HCT116 (cell line): ENCODE results near the gene ARSB. TPM values are rescaled to one million over a fixed set of nuclear protein-coding genes. Genes with fewer than 3 reads are reported as not detected.

Experiments used
- ATAC-seq: fragments of 200-7000 bp; cut with Tn5 transposase; 2 replicates; pipeline ENCODE4 v1.9.1; 2020; ENCODE audit warnings: mild to moderate bottlenecking, moderate library complexity
- BruUV-seq: library from RNA; stranded (reverse); fragments of 400-500 nt; replicated peaks from 2 replicates; lab custom pipeline; 2021; lab: Mats Ljungman, UMichigan
- CTCF ChIA-PET: fragments of 300-600 bp; sonication (Branson Sonifier 250); formaldehyde crosslinking; loops from one replicate; lab custom pipeline; 2021; ENCODE audit warnings: antibody characterized with exemption; lab: Charles Lee
- POLR2A ChIA-PET: fragments of 300-600, 350-600 bp; sonication (Branson Sonifier 250); formaldehyde crosslinking; loops from one replicate; lab custom pipeline; 2021; ENCODE audit warnings: antibody characterized with exemption; lab: Charles Lee
- RAD21 ChIA-PET, 2 experiments: fragments of 300-600 bp; sonication (Branson Sonifier 250); formaldehyde crosslinking; loops; one replicate each; lab custom pipeline; 2023; ENCODE audit warnings: low total read pairs in 2 of 2; ENCODE audit not compliant: uncharacterized antibody in 2 of 2, unreplicated experiment in 2 of 2, low non-redundant PET in 1 of 2; lab: Charles Lee
- DNase-seq: peaks from one replicate; pipeline ENCODE4 v3.0.0-alpha.2; 2010; ENCODE audit warnings: low read depth, low spot score
- H2AFZ ChIP-seq: fragments of 200-600 bp; shearing (Covaris generic), sonication (generic); 2 replicates; pipeline ENCODE4 v1.6.1; 2017; ENCODE audit warnings: low read depth, mixed run types, mixed read lengths, antibody characterized with exemption, low read length; ENCODE audit not compliant: poor library complexity, severe bottlenecking
- H3K27ac ChIP-seq: 2 replicates; pipeline ENCODE4 v1.5.1; 2012; ENCODE audit warnings: low read depth, low read length
- H3K27me3 ChIP-seq: fragments of 200-600 bp; sonication (generic); 2 replicates; pipeline ENCODE4 v1.6.1; 2016; ENCODE audit warnings: mixed run types, low read length, mixed read lengths; ENCODE audit not compliant: insufficient read depth
- H3K36me3 ChIP-seq, 2 experiments: fragments of 200-500 bp in 1 of 2; fragments of 200-600 bp in 1 of 2; sonication (Bioruptor generic) in 1 of 2; sonication (generic) in 1 of 2; 2 replicates each; pipeline versions ENCODE4 v1.5.1 to v1.6.1; 2014 to 2016; ENCODE audit warnings: low read length in 2 of 2, inconsistent platforms in 1 of 2, mixed read lengths in 1 of 2, mixed run types in 1 of 2; ENCODE audit not compliant: insufficient read depth in 2 of 2, control insufficient read depth in 1 of 2
- H3K4me1 ChIP-seq, 2 experiments: fragments of 200-600 bp in 1 of 2; sonication (generic) in 1 of 2; 2 replicates each; pipeline versions ENCODE4 v1.5.1 to v1.6.1; 2012 to 2017; ENCODE audit warnings: low read length in 2 of 2, inconsistent platforms in 1 of 2, mild to moderate bottlenecking in 1 of 2, mixed read lengths in 1 of 2, mixed run types in 1 of 2, moderate library complexity in 1 of 2; ENCODE audit not compliant: insufficient read depth in 2 of 2, control insufficient read depth in 1 of 2
- H3K4me2 ChIP-seq: fragments of 200-600 bp; sonication (generic); 2 replicates; pipeline ENCODE4 v1.6.1; 2017; ENCODE audit warnings: mixed run types, low read length, mixed read lengths
- H3K4me3 ChIP-seq, 2 experiments: fragments of 200-600 bp in 1 of 2; sonication (generic) in 1 of 2; replicated peaks in 1 of 2; 2 replicates each; pipeline ENCODE4 v1.5.1; 2011 to 2016; ENCODE audit warnings: low read length in 2 of 2, control low read depth in 1 of 2, low read depth in 1 of 2, mild to moderate bottlenecking in 1 of 2, mixed read lengths in 1 of 2, mixed run types in 1 of 2
- H3K79me2 ChIP-seq: fragments of 200-600 bp; sonication (generic); 2 replicates; pipeline ENCODE4 v1.6.1; 2017; ENCODE audit warnings: mild to moderate bottlenecking, mixed run types, low read length, moderate library complexity, mixed read lengths; ENCODE audit not compliant: insufficient read depth
- H3K9ac ChIP-seq: fragments of 200-600 bp; sonication (generic); 2 replicates; pipeline ENCODE4 v1.6.1; 2016; ENCODE audit warnings: low read length, mixed read lengths
- H3K9me2 ChIP-seq: fragments of 200-600 bp; sonication (generic), shearing (Covaris generic); 2 replicates; pipeline ENCODE4 v1.6.1; 2017; ENCODE audit warnings: mixed run types, mild to moderate bottlenecking, moderate library complexity; ENCODE audit not compliant: insufficient read depth
- H3K9me3 ChIP-seq, 2 experiments: fragments of 200-500 bp in 1 of 2; fragments of 200-600 bp in 1 of 2; sonication (Bioruptor generic) in 1 of 2; sonication (generic) in 1 of 2; 2 replicates each; pipeline ENCODE4 v1.6.1; 2014 to 2017; ENCODE audit warnings: low read length in 2 of 2, mixed read lengths in 2 of 2, inconsistent platforms in 1 of 2, low read depth in 1 of 2, mild to moderate bottlenecking in 1 of 2, mixed run types in 1 of 2, moderate library complexity in 1 of 2; ENCODE audit not compliant: control insufficient read depth in 1 of 2, insufficient read depth in 1 of 2
- H4K20me1 ChIP-seq: fragments of 200-600 bp; sonication (generic), shearing (Covaris generic); 2 replicates; pipeline ENCODE4 v1.6.1; 2017; ENCODE audit warnings: mixed run types, mild to moderate bottlenecking, moderate library complexity; ENCODE audit not compliant: insufficient read depth
- ATF3 ChIP-seq: IDR thresholded peaks from 2 replicates; pipeline ENCODE4 v1.6.1; 2012
- CBX3 ChIP-seq: IDR thresholded peaks from 2 replicates; pipeline ENCODE4 v1.6.1; 2012; ENCODE audit warnings: low read depth
- EGR1 ChIP-seq: IDR thresholded peaks from 2 replicates; pipeline ENCODE4 v1.6.1; 2012; ENCODE audit warnings: low read depth
- EZH2 ChIP-seq: fragments of 200-600 bp; sonication (generic); IDR thresholded peaks from 2 replicates; pipeline ENCODE4 v1.6.1; 2017; ENCODE audit warnings: antibody characterized with exemption, mixed run types
- EZH2phosphoT487 ChIP-seq: fragments of 200-600 bp; IDR thresholded peaks from 2 replicates; pipeline ENCODE4 v1.6.1; 2018; ENCODE audit warnings: antibody characterized with exemption, borderline replicate concordance
- FOSL1 ChIP-seq: IDR thresholded peaks from 2 replicates; pipeline ENCODE4 v1.6.1; 2012; ENCODE audit warnings: low read depth
- POLR2A ChIP-seq: IDR thresholded peaks from 2 replicates; pipeline ENCODE4 v1.7.0; 2011; ENCODE audit warnings: borderline replicate concordance; ENCODE audit not compliant: insufficient read depth, insufficient read length; ENCODE audit errors: extremely low read depth
- SIN3A ChIP-seq: IDR thresholded peaks from 2 replicates; pipeline ENCODE4 v1.6.1; 2012; ENCODE audit warnings: low read depth
- SP1 ChIP-seq: IDR thresholded peaks from 2 replicates; pipeline ENCODE4 v1.6.1; 2012; ENCODE audit warnings: low read depth
- SRF ChIP-seq: IDR thresholded peaks from 2 replicates; pipeline ENCODE4 v1.6.1; 2012; ENCODE audit warnings: low read depth
- TCF7L2 ChIP-seq: IDR thresholded peaks from 2 replicates; pipeline ENCODE4 v1.7.0; 2011; ENCODE audit warnings: borderline replicate concordance, inconsistent platforms; ENCODE audit not compliant: insufficient read depth, insufficient read length; ENCODE audit errors: extremely low read depth
- intact Hi-C: fragments of 100-400 bp; cut with micrococcal nuclease; formaldehyde crosslinking; loops from 2 replicates; pipeline ENCODE4 v1.10.0; 2022
- total RNA-seq: library from RNA; stranded (reverse); gene quantifications from one replicate; pipeline ENCODE4 v1.2.1, GENCODE V29; 2021; ENCODE audit not compliant: unreplicated experiment
- TF ChIP-seq, protein P1 (sequence below): IDR thresholded peaks from 2 replicates; pipeline ENCODE4 v1.6.1; 2011; ENCODE audit warnings: mild to moderate bottlenecking, low read length, moderate library complexity; ENCODE audit not compliant: insufficient replicate concordance; ENCODE audit errors: extremely low read depth
- TF ChIP-seq, protein P2 (sequence below): IDR thresholded peaks from 2 replicates; pipeline ENCODE4 v1.6.1; 2012; ENCODE audit warnings: low read depth

ARSB gene
- total RNA-seq, 1 experiment from 2014 or later: 4.8 TPM

GRCh38 chr5:78972654-78973428 lies 12.3 kb downstream of the ARSB start:
- H3K4me1 ChIP-seq: no peaks in the 10 kb centered on the region
- H3K4me2 ChIP-seq: no peak overlapping the region
- no peaks in the 10 kb centered on the region for H4K20me1 ChIP-seq
- ChIA-PET RAD21 (no interaction called here), CTCF (no interaction called here), POLR2A (no interaction called here)
- no peak overlapping the region for H3K27ac ChIP-seq
- H3K79me2 ChIP-seq: no peaks in the 10 kb centered on the region
- H2AFZ ChIP-seq: no peak overlapping the region
- intact Hi-C loops: no loop called here
- no peak overlapping the region for H3K4me3 ChIP-seq
- no peak overlapping the region for H3K9ac ChIP-seq
- no peaks in the 10 kb centered on the region for H3K9me3 ChIP-seq
- ATAC-seq: no peak
- no peaks in the 10 kb centered on the region for H3K9me2 ChIP-seq
- TF ChIP-seq, protein P1, sequence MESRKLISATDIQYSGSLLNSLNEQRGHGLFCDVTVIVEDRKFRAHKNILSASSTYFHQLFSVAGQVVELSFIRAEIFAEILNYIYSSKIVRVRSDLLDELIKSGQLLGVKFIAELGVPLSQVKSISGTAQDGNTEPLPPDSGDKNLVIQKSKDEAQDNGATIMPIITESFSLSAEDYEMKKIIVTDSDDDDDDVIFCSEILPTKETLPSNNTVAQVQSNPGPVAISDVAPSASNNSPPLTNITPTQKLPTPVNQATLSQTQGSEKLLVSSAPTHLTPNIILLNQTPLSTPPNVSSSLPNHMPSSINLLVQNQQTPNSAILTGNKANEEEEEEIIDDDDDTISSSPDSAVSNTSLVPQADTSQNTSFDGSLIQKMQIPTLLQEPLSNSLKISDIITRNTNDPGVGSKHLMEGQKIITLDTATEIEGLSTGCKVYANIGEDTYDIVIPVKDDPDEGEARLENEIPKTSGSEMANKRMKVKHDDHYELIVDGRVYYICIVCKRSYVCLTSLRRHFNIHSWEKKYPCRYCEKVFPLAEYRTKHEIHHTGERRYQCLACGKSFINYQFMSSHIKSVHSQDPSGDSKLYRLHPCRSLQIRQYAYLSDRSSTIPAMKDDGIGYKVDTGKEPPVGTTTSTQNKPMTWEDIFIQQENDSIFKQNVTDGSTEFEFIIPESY: no peak
- TF ChIP-seq CBX3: no peak
- TF ChIP-seq, protein P2, sequence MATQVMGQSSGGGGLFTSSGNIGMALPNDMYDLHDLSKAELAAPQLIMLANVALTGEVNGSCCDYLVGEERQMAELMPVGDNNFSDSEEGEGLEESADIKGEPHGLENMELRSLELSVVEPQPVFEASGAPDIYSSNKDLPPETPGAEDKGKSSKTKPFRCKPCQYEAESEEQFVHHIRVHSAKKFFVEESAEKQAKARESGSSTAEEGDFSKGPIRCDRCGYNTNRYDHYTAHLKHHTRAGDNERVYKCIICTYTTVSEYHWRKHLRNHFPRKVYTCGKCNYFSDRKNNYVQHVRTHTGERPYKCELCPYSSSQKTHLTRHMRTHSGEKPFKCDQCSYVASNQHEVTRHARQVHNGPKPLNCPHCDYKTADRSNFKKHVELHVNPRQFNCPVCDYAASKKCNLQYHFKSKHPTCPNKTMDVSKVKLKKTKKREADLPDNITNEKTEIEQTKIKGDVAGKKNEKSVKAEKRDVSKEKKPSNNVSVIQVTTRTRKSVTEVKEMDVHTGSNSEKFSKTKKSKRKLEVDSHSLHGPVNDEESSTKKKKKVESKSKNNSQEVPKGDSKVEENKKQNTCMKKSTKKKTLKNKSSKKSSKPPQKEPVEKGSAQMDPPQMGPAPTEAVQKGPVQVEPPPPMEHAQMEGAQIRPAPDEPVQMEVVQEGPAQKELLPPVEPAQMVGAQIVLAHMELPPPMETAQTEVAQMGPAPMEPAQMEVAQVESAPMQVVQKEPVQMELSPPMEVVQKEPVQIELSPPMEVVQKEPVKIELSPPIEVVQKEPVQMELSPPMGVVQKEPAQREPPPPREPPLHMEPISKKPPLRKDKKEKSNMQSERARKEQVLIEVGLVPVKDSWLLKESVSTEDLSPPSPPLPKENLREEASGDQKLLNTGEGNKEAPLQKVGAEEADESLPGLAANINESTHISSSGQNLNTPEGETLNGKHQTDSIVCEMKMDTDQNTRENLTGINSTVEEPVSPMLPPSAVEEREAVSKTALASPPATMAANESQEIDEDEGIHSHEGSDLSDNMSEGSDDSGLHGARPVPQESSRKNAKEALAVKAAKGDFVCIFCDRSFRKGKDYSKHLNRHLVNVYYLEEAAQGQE: no peak
- no peak for TF ChIP-seq ATF3
- TF ChIP-seq EZH2phosphoT487: no peak
- TF ChIP-seq SIN3A: no peak
- no peak for TF ChIP-seq TCF7L2
- TF ChIP-seq EGR1: no peak
- TF ChIP-seq FOSL1: no peak
- no peak for TF ChIP-seq POLR2A
- no peak for TF ChIP-seq SRF
- no peak for TF ChIP-seq EZH2
- TF ChIP-seq SP1: no peak
- BruUV-seq: no TSS peak
- no peaks in the 10 kb centered on the region for H3K36me3 ChIP-seq
- no peak for DNase-seq
- H3K27me3 ChIP-seq: no peaks in the 10 kb centered on the region
